WTC11 (cell line): ENCODE results near the gene ARHGAP22.

Experiments
- SOX15 ChIP-seq: fragments of 250-450 bp; sonication (Bioruptor Pico); IDR thresholded peaks from 2 replicates; pipeline ENCODE4 v1.9.0; 2021; ENCODE audit warnings: mild to moderate bottlenecking
- ZNF263 ChIP-seq: sonication (generic); formaldehyde crosslinking; IDR thresholded peaks from 2 replicates; pipeline ENCODE4 v1.8.1; 2022; ENCODE audit warnings: low read depth, mild to moderate bottlenecking, moderate library complexity, missing genetic modification reagents
- TF ChIP-seq, protein P1 (sequence below): fragments of 200-600 bp; IDR thresholded peaks from 2 replicates; pipeline ENCODE4 v1.8.0; 2022; ENCODE audit warnings: antibody characterized with exemption

DNA sequence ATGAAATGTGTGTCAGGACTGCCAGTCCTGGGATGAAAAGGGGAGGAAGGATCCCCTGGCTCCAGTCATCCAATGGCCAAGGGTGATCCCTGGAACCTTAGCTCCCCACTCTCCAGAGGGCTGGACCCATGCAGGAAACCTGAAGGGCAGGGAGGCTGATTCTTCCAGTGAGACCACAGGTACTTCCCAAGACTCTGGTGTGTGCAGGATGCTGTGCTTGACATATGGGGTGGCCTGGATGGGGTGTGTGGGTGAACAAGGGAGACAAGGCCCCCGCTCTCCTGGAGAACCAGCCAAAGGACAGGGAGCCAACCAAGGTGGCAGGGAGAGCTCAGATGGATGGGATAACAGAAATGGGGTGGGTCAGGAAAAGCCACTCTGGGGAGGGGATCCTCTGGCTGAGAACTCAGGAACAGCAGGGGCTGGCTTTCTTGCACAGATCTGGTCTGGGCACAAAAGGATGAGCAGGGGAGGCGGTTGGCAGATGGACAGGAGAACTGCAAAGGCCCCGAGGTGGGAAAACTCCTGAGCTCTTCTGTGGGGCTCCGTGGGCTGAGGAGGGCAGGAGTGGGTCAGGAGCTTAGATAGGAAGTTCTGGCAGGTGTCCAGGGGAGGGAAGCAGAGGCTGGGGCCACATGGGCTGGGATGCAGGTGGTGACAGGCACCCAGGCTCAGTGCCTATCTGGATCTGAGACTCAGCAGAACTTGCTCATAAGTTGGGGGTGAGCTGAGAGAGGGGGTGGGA is 100.6 kb downstream of the ARHGAP22 start:
- TF ChIP-seq SOX15 (CRISPR knock-in tag): no peak
- TF ChIP-seq, protein P1, sequence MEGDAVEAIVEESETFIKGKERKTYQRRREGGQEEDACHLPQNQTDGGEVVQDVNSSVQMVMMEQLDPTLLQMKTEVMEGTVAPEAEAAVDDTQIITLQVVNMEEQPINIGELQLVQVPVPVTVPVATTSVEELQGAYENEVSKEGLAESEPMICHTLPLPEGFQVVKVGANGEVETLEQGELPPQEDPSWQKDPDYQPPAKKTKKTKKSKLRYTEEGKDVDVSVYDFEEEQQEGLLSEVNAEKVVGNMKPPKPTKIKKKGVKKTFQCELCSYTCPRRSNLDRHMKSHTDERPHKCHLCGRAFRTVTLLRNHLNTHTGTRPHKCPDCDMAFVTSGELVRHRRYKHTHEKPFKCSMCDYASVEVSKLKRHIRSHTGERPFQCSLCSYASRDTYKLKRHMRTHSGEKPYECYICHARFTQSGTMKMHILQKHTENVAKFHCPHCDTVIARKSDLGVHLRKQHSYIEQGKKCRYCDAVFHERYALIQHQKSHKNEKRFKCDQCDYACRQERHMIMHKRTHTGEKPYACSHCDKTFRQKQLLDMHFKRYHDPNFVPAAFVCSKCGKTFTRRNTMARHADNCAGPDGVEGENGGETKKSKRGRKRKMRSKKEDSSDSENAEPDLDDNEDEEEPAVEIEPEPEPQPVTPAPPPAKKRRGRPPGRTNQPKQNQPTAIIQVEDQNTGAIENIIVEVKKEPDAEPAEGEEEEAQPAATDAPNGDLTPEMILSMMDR: no peak
- no peak for TF ChIP-seq ZNF263 (CRISPR knock-in tag)
